Right forelimb (tissue), 1 donor: ENCODE measurements around the gene ZSCAN25.
"Not testable (repeated sequence)": the region's sequence is repeated elsewhere in the genome, so short reads cannot be mapped to it uniquely, and the experiment has no call there.

Experiments used
- DNase-seq: peaks from one replicate; pipeline ENCODE4 v3.0.0-alpha.2; 2018

Gene ZSCAN25

GRCh38 chr7:99618726-99619125 is 2.0 kb downstream of the ZSCAN25 start:
- DNase-seq, result no peak

DNA sequence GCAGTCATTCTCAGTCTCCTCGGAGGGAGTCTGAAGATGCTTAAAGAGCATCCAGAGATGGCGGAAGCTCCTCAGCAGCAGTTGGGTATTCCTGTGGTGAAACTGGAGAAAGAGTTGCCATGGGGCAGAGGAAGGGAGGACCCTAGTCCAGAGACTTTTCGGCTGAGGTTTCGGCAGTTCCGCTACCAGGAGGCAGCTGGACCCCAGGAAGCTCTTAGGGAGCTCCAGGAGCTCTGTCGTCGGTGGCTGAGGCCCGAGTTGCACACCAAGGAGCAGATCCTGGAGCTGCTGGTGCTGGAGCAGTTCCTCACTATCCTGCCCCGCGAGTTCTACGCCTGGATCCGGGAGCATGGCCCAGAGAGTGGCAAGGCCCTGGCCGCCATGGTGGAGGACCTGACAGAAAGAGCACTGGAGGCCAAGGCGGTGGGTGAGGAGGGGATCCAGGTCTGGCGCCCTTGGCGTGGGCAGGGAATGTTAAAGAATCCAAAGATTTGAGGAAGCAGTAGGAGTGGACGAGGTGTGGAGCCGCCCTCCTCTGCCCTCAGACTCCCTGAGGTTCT is 2.9 kb downstream of the ZSCAN25 start:
- DNase-seq, result no peak

DNA sequence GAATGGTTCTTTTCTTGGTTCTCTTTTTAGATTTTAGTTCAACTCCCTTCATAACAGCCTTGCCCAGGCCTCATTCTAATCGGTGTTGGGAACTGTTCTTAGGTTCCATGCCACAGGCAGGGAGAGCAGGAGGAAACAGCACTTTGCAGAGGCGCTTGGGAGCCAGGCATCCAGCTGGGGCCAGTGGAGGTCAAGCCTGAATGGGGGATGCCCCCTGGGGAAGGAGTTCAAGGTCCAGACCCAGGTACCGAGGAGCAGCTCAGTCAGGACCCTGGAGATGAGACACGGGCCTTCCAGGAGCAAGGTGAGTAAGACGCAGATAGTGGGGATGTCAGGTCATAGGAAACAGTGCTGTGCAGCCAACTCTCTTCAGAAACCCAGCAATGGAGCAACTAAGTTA is 4.5 kb downstream of the ZSCAN25 start:
- DNase-seq, result no peak

GRCh38 chr7:99622596-99622995 is 5.8 kb downstream of the ZSCAN25 start:
- DNase-seq, result no peak

- DNase-seq, result no peak
Observed at GRCh38 chr7:99623091-99623693, 6.4 kb downstream of the ZSCAN25 start.

DNA sequence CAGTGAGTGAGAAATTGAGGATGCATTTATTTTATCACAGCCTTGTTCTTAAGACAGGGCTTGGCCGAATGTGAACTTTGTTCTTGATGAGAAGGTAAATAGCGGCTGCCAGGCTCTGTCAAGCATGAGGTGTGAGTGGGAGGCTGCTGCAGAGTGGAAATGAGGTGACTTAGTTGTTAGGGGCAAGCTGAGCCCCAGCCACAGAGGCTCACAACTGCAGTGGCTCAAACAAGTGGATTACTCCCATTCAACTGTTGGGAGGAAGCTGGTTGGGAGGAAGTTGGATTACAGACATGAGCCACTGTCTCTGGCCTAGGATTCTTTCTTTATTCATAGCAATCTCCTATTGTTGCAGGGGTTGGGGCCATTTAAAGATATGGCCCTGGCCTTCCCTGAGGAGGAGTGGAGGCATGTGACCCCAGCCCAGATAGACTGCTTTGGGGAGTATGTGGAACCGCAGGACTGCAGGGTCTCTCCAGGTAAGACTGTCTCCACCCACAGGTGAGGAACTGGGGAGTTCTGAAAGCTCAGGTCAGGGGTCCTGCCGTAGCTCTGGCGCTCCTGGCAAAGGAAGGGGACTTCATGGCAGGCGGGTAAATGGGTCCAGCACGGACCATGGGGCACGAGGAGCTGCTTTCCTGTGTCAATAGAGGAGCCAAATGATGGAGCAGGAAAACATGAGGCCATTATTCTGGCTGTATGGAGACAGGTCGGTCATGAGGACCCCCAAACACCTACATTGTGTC is 7.1 kb downstream of the ZSCAN25 start:
- no peak for DNase-seq

GRCh38 chr7:99624484-99624883 is 7.7 kb downstream of the ZSCAN25 start:
- DNase-seq, result no peak

DNA sequence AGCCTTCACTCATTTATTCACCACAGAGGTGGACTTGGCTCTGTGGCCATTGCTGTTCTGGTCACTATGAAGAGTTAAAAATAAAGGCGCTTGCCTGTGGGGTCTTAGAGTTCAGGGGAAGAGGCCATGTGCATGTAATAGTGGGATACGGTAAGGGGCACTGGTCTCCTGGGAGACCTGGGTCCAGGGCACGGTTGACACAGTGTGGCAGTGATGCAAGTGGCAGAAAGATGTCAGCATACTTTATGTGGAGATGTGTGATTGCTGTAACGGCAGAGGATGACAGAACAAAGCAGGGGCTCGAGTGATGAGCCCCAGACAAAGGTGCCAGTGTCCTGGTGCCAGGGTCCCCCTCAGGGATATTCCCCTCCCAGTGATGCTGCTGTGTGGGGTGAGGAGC is 8.6 kb downstream of the ZSCAN25 start:
- no peak for DNase-seq

DNA sequence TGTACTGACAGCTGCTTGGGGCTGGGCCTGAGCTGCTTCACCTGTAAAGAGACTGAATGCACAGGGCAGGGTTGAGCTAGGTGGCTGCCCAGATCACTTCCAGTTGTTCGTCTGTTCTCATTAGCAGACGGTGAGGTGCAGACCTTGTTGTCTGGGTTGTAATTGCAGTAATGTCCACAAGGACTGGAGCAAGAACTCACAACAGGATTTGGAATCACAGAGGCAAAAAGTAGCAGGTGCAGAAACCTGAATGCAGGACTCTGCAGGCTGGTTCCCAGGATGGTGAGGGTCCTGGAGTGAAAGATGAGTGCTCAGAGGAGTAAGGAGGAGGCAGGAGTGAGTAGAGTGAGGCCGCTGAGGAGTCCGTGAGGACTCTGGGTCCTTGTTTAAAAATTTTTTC is 9.2 kb downstream of the ZSCAN25 start:
- no peak for DNase-seq

DNA sequence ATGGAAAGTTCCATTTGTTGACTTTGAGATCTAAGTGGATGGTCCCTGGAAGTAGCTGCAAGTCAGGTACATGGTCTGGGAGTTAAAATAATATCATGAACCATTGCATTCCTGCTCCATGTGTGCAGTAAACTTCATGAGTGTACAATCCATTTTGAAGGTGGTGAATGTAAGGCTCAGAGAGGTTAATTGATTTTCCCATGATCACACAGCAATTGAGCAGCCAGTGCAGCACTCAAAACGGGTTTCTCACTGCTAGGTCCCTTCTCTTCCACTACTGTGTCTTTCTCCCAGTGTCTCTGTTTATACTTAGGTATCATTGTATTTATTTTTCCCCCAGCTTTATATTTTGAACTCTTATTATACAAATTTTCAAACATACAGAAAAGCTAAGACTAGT is 9.9 kb downstream of the ZSCAN25 start:
- no peak for DNase-seq

- no peak for DNase-seq
Observed at GRCh38 chr7:99627513-99627912, 10.8 kb downstream of the ZSCAN25 start.

GRCh38 chr7:99628471-99629465 is 12.0 kb downstream of the ZSCAN25 start:
- no peak for DNase-seq

DNA sequence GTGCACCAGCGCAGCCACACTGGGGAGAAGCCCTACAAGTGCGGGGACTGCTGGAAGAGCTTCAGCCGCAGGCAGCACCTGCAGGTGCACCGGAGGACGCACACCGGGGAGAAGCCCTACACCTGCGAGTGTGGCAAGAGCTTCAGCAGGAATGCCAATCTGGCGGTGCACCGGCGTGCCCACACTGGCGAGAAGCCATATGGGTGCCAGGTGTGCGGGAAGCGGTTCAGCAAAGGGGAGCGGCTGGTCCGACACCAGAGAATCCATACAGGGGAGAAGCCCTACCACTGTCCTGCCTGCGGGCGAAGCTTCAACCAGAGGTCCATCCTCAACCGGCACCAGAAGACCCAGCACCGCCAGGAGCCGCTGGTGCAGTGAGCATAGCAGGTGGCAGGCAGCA is 12.9 kb downstream of the ZSCAN25 start:
- DNase-seq, result no peak

DNA sequence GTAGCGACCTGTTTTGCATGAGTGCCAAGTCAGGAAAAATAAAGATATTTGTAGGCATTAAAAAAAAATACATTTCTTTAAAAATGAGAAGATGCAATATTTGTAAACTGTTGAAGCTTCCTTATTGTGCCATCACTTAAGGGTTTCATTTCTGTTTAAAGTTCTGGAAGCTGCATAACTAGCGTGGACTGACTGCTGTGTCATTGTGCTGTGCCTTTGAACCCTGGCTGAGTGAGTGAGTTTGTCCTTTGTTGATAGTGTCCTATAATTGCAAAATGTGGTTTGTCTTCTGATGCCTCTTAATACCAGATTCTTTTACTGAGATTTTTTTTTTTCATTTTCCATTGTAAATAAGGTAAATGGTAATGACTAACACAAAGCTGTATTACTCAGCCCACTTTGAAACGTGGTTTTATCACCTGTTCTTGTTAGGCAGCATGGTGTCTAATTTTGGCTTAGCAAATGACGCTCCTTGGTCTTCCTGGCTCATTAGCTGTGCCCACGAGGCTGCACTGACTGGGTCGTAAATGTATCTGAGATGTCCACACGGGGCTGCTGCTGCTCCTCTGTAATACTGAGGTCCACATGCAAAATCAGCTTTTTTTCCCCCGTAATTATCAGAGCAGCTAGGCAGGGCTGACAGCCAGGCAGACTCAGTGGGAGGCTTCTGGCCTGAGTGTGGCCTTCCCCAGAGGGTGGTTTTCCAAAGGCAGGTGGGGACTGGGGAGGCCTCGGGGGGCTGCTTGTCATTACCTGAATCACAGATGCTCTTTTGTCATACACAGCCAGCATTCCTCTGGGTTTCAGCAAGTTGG is 14.8 kb downstream of the ZSCAN25 start:
- DNase-seq, result no peak

DNA sequence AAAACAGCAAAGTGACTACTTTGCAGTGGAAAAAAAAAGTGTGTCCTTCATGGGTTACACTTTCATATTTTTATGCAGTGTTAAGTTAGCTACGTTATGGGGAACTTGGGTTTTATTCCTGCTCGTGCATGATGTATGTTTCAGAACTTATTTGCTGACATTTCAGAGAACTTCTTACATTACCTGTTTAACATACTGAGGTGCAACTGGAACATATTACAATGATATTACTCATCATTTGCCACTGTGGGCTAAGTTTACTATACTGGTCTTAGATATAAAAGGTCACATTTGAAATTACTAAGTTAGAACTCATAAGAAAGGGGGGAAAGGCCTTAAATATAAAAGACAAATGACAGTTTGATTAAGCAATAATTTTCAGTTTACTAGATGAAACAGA is 20.7 kb downstream of the ZSCAN25 start:
- DNase-seq, result not testable (repeated sequence)

DNA sequence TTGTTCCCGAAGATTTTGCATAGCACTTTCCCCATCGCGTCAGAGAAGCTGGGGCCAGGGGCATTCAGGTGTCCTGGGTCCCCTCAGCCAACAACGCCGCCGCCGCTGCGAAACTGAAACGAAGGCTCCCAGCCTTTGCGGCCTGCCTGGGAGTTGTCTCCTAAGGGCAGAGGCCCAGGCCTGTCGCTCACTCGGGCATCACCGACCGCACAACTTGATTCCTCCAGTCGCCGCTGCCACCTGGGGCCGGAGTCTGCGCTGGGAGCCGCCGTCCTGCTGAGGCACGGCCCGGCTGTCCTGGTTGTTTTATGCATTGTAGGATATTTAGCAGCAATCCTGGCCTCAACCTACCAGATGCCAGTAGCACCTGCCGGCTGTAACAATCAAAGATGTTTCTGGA is 22.0 kb downstream of the ZSCAN25 start:
- DNase-seq, result no peak

DNA sequence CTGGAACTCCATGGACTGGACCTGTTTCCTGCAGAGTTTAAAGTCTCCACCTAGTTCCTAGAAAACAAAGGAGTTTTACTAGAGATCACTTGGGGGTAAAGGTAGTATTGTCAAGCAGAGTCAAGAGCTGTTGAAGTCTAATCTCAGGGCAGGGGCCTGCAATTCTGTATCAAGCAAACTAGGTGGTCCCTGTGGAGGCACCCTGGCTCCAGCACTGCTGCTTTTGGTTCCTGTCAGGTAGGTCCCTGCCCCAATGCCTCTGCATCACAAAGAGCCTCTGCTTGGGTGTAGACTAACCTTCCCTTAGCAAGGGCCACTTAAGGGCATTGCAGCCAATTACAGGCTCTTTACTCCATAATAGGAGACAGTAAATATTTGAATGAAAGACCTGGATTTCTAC is 22.5 kb downstream of the ZSCAN25 start:
- no peak for DNase-seq

DNA sequence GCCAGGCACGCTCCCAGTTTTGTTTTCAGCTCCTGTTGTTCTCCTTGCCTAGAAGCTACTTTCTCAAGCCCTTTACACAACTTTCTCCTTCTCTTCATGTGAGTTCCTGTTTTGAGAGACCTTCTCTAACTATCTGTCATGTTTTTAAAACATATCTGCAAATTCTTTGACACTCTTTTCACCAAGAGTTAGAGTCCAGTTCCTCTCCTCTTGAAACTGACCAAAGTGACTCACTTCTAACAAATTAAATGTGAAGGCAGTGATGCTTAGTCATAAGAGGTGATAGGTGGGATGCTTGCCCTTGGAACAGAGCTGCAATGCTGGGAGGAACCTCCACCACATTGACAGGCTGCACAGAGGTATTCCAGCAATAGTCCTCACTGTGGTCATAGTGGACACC is 25.3 kb downstream of the ZSCAN25 start:
- DNase-seq, result no peak

- no peak for DNase-seq
Observed at GRCh38 chr7:99643464-99643863, 26.7 kb downstream of the ZSCAN25 start.

DNA sequence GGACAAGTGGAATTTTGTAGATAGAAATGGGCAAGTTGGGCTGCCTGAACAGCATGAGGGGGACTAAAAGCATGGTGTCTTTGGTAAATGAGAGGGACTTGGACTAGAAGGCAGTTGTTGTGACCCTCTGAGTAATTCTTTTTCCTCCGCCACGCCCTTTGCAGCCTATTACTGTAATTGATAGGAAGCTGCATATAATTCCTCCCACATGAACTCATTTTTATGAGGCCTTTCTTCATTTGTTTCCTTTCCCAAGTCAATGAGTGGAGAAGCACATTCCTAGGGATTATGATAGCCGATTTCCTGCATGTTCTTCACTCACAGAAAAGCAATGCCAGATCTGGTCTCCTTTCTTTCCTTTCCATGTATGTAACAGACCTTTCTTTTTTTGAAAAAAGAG is 27.7 kb downstream of the ZSCAN25 start:
- DNase-seq, result no peak

GRCh38 chr7:99645590-99645989 is 28.8 kb downstream of the ZSCAN25 start:
- no peak for DNase-seq

GRCh38 chr7:99648843-99649242 is 32.1 kb downstream of the ZSCAN25 start:
- no peak for DNase-seq
